ENCODE results near the gene PCDH12.
"Not testable (repeated sequence)": the region's sequence is repeated elsewhere in the genome, so short reads cannot be mapped to it uniquely, and the experiment has no call there.

The PCDH12 gene

GRCh38 chr5:141923448-141924313 lies 34.3 kb downstream of the PCDH12 start, which contains the start of gene DELE1:
Gene DELE1 (plus strand): TSS chr5:141923871. CDS start chr5:141923942, 71 bp downstream.
- Histone ChIP-seq H3K36me3 (peaks cover 37% of the 10 kb centered on the region), H3K4me3 (ENCODE audit: low read depth, low read length) (peak within 1 kb of the TSS; percentile 74), H3K9me3 (ENCODE audit: severe bottlenecking) (no peaks in the 10 kb centered on the region), H3K27ac (peak within 1 kb of the TSS; percentile 94), H3K27me3 (ENCODE audit: insufficient read depth, low read depth, severe bottlenecking) (no peaks in the 10 kb centered on the region)
- no peak for TF ChIP-seq CTCF (IDR thresholded peaks at IDR 0.05; ENCODE audit: low read depth, low read length)
- DNase-seq: peak; percentile 94

- peaks cover 30% of the 10 kb centered on the region for H3K36me3 ChIP-seq
- not testable (repeated sequence) for H3K27me3 ChIP-seq (ENCODE audit: insufficient read depth, low read depth, severe bottlenecking); H3K9me3 ChIP-seq (ENCODE audit: severe bottlenecking); DNase-seq
- peak overlapping the region; percentile 74 for H3K4me3 ChIP-seq (ENCODE audit: low read depth, low read length)
- peak overlapping the region; percentile 94 for H3K27ac ChIP-seq
Measured at GRCh38 chr5:141922827-141923447, 35.1 kb downstream of the PCDH12 start.

GRCh38 chr5:141920771-141921170 lies 37.2 kb downstream of the PCDH12 start:
- H3K27me3 ChIP-seq (ENCODE audit: insufficient read depth, low read depth, severe bottlenecking): no peaks in the 10 kb centered on the region
- no peak overlapping the region for H3K4me3 ChIP-seq (ENCODE audit: low read depth, low read length)
- H3K9me3 ChIP-seq (ENCODE audit: severe bottlenecking): no peaks in the 10 kb centered on the region
- H3K36me3 ChIP-seq: peaks cover 10% of the 10 kb centered on the region
- no peak for TF ChIP-seq CTCF (IDR thresholded peaks at IDR 0.05; ENCODE audit: low read depth, low read length)
- DNase-seq: no peak
- H3K27ac ChIP-seq: no peak overlapping the region

- Histone ChIP-seq H3K9me3 (ENCODE audit: severe bottlenecking) (no peaks in the 10 kb centered on the region), H3K27me3 (ENCODE audit: insufficient read depth, low read depth, severe bottlenecking) (no peaks in the 10 kb centered on the region), H3K36me3 (no peaks in the 10 kb centered on the region), H3K4me3 (ENCODE audit: low read depth, low read length) (no peak overlapping the region), H3K27ac (no peak overlapping the region)
- no peak for TF ChIP-seq CTCF (IDR thresholded peaks at IDR 0.05; ENCODE audit: low read depth, low read length)
- DNase-seq: no peak
Measured at GRCh38 chr5:141919218-141920119, 38.5 kb downstream of the PCDH12 start.

GRCh38 chr5:141917760-141918159 lies 40.2 kb downstream of the PCDH12 start:
- Histone ChIP-seq H3K4me3 (ENCODE audit: low read depth, low read length) (no peak overlapping the region), H3K36me3 (no peaks in the 10 kb centered on the region), H3K27me3 (ENCODE audit: insufficient read depth, low read depth, severe bottlenecking) (no peaks in the 10 kb centered on the region), H3K9me3 (ENCODE audit: severe bottlenecking) (no peaks in the 10 kb centered on the region), H3K27ac (no peak overlapping the region)
- TF ChIP-seq CTCF (IDR thresholded peaks at IDR 0.05; ENCODE audit: low read depth, low read length): no peak
- DNase-seq: no peak
